DMS 273 treated with DMSO at 0.1 percent for 48 hours (cell line): ENCODE measurements around the gene SUZ12.
"Not testable (repeated sequence)": the region's sequence is repeated elsewhere in the genome, so short reads cannot be mapped to it uniquely, and the experiment has no call there.

ENCODE experiments used
- DNase-seq: peaks from one replicate; lab custom pipeline; 2025; lab: John Stamatoyannopoulos, UW

The SUZ12 gene

GRCh38 chr17:31936615-31937609 lies at the start of gene SUZ12:
Gene SUZ12 (plus strand): TSS chr17:31937007. CDS start chr17:31937247, 240 bp downstream.
- DNase-seq: peak; percentile 54

- no peak for DNase-seq
Measured at GRCh38 chr17:31888124-31888523, 48.7 kb upstream of the SUZ12 start.

GRCh38 chr17:31900877-31901276 lies 35.9 kb upstream of the SUZ12 start:
- DNase-seq: no peak

GRCh38 chr17:31902693-31903092 lies 34.1 kb upstream of the SUZ12 start:
- DNase-seq: no peak

- DNase-seq: no peak
Measured at GRCh38 chr17:31903401-31903800, 33.4 kb upstream of the SUZ12 start.

- DNase-seq: no peak
Measured at GRCh38 chr17:31907342-31907962, 29.4 kb upstream of the SUZ12 start.

GRCh38 chr17:31908386-31908785 lies 28.4 kb upstream of the SUZ12 start:
- DNase-seq: no peak

GRCh38 chr17:31912705-31913104 lies 24.1 kb upstream of the SUZ12 start:
- not testable (repeated sequence) for DNase-seq

- DNase-seq: no peak
Measured at GRCh38 chr17:31915456-31916100, 21.2 kb upstream of the SUZ12 start.

GRCh38 chr17:31916491-31917064 lies 20.2 kb upstream of the SUZ12 start:
- no peak for DNase-seq

- no peak for DNase-seq
Measured at GRCh38 chr17:31917065-31917529, 19.7 kb upstream of the SUZ12 start.

- DNase-seq: not testable (repeated sequence)
Measured at GRCh38 chr17:31917721-31918120, 19.1 kb upstream of the SUZ12 start.

GRCh38 chr17:31918701-31919128 lies 18.1 kb upstream of the SUZ12 start:
- no peak for DNase-seq

GRCh38 chr17:31919802-31920525 lies 16.8 kb upstream of the SUZ12 start:
- DNase-seq: no peak

GRCh38 chr17:31926100-31926729 lies 10.6 kb upstream of the SUZ12 start:
- DNase-seq: no peak

- no peak for DNase-seq
Measured at GRCh38 chr17:31931756-31932155, 5.1 kb upstream of the SUZ12 start.

- no peak for DNase-seq
Measured at GRCh38 chr17:31935512-31935911, 1.3 kb upstream of the SUZ12 start.

GRCh38 chr17:31937926-31938641 lies 1.3 kb downstream of the SUZ12 start:
- not testable (repeated sequence) for DNase-seq

GRCh38 chr17:31941916-31942315 lies 5.1 kb downstream of the SUZ12 start:
- DNase-seq: not testable (repeated sequence)

- DNase-seq: not testable (repeated sequence)
Measured at GRCh38 chr17:31942396-31942795, 5.6 kb downstream of the SUZ12 start.
